Inflammatory macrophage (primary cell): Measurements from ENCODE around the gene DHDH.

Experiments
- DNase-seq, 2 donors: peaks; one replicate each; pipeline ENCODE4 v3.0.0-alpha.2; 2020 to 2022

The DHDH gene

GRCh38 chr19:48993175-48994034 lies 59.9 kb downstream of the DHDH start, which contains the start of the genes GYS1 and RUVBL2:
GYS1 (minus strand) TSS chr19:48993309; CDS start chr19:48993112, 197 bp downstream.
RUVBL2 (plus strand) TSS chr19:48993887; CDS start chr19:48993912, 25 bp downstream.
- DNase-seq = peak; percentile 100

- no peak for DNase-seq
Observed at GRCh38 chr19:48994035-48994386, 60.5 kb downstream of the DHDH start.
